NCI-H128 (cell line): ENCODE measurements around the gene PLEKHG7.

Experiments used
- DNase-seq: peaks from one replicate; lab custom pipeline; 2025; ENCODE audit not compliant: unreplicated experiment; lab: John Stamatoyannopoulos, UW

Gene PLEKHG7

GRCh38 chr12:92706594-92706993 lies 3.8 kb downstream of the PLEKHG7 start:
- DNase-seq: no peak

GRCh38 chr12:92707926-92708325 lies 5.1 kb downstream of the PLEKHG7 start:
- DNase-seq: no peak

- DNase-seq: no peak
These were observed 12.8 kb downstream of the PLEKHG7 start for GRCh38 chr12:92715625-92716024.

- DNase-seq: no peak
These were observed 14.4 kb downstream of the PLEKHG7 start for GRCh38 chr12:92717202-92717601.

- no peak for DNase-seq
These were observed 15.7 kb downstream of the PLEKHG7 start for GRCh38 chr12:92718483-92718990.

GRCh38 chr12:92719674-92720073 lies 16.9 kb downstream of the PLEKHG7 start:
- no peak for DNase-seq

GRCh38 chr12:92721130-92721529 lies 18.3 kb downstream of the PLEKHG7 start:
- DNase-seq: no peak

GRCh38 chr12:92721656-92722055 lies 18.9 kb downstream of the PLEKHG7 start:
- DNase-seq: no peak

GRCh38 chr12:92722897-92723296 lies 20.1 kb downstream of the PLEKHG7 start:
- DNase-seq: no peak

GRCh38 chr12:92726850-92727249 lies 24.1 kb downstream of the PLEKHG7 start:
- no peak for DNase-seq

- no peak for DNase-seq
These were observed 27.1 kb downstream of the PLEKHG7 start for GRCh38 chr12:92729773-92730305.

GRCh38 chr12:92730758-92731157 lies 28.0 kb downstream of the PLEKHG7 start:
- no peak for DNase-seq

GRCh38 chr12:92732216-92732615 lies 29.4 kb downstream of the PLEKHG7 start:
- no peak for DNase-seq

GRCh38 chr12:92732716-92733115 lies 29.9 kb downstream of the PLEKHG7 start:
- DNase-seq: no peak

GRCh38 chr12:92733181-92733580 lies 30.4 kb downstream of the PLEKHG7 start:
- no peak for DNase-seq

- no peak for DNase-seq
These were observed 30.9 kb downstream of the PLEKHG7 start for GRCh38 chr12:92733661-92734060.

- peak; percentile 78 for DNase-seq
These were observed 32.4 kb downstream of the PLEKHG7 start for GRCh38 chr12:92735131-92735721.

- no peak for DNase-seq
These were observed 33.8 kb downstream of the PLEKHG7 start for GRCh38 chr12:92736605-92737004.

- DNase-seq: no peak
These were observed 35.4 kb downstream of the PLEKHG7 start for GRCh38 chr12:92737855-92738850.

- no peak for DNase-seq
These were observed 36.3 kb downstream of the PLEKHG7 start for GRCh38 chr12:92739113-92739512.

GRCh38 chr12:92740411-92740810 lies 37.6 kb downstream of the PLEKHG7 start:
- no peak for DNase-seq

GRCh38 chr12:92743026-92743425 lies 40.2 kb downstream of the PLEKHG7 start:
- no peak for DNase-seq
